GM18519 (cell line): Measurements from ENCODE around the gene SLC12A5.
"Not testable (repeated sequence)": the region's sequence is repeated elsewhere in the genome, so short reads cannot be mapped to it uniquely, and the experiment has no call there.

Experiments
- ATAC-seq: cut with Tn5 transposase; IDR thresholded peaks from one replicate; pipeline ENCODE4 v1.9.1; 2021; ENCODE audit warnings: mild to moderate bottlenecking, moderate library complexity; ENCODE audit not compliant: unreplicated experiment, low FRiP score

Gene SLC12A5

DNA sequence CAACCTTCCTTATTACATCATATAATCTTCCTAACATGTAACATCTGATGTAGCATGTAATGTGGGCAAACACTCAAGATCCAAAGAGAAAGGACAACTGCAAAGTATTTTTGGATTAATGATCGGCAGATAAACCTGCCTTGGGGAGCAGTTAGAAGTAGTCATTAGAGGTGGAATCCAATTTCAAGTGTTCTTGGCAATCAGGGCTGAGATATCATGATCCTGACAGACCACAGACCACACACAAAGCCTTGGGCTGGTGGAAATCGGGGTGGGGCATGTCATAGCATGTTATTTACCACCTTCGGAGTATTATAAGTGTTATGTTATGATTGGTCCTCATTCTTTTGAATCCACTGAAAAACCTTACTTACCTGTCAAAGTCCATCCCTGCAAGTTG lies 44.4 kb downstream of the SLC12A5 start:
- ATAC-seq: no peak

- ATAC-seq: no peak
Observed at GRCh38 chr20:46074006-46074405, 45.0 kb downstream of the SLC12A5 start.

DNA sequence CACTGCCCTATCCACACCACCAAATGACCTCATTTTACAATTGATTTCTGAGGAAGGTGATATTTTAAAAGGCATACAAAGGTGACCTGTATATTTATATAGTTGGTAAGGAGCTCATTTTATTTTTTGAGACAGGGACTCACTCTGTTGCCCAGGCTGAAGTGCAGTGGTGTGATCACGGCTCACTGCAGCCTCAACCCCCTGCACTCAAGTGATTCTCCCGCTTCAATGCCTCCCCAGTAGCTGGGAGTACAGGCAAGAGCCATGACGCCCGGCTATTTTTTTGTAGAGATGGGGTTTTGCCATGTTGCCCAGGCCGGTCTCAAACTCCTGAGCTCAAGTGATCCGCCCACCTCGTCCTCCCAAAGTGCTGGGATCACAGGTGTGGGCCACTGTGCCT lies 47.8 kb downstream of the SLC12A5 start:
- ATAC-seq: no peak

GRCh38 chr20:46077642-46078305 lies 48.8 kb downstream of the SLC12A5 start:
- ATAC-seq: no peak

DNA sequence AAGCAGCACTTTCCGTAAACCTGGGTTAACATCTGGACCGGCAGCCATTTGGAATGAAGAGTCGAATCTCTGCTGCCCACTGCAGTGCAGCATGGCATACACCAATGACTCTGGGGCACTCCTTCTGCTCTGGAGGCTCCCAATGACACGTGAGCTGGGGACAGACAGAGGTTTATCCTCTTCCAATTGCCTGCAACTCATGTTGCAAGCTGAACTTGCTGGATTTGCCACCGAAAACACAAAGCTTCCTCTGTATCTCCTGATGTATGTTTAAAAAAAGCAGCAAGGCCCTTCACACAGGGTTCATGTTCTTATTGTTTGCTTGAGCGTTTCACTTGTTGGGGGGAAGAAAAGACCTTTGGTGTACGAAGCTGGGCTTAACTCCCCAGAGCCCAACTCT lies 49.9 kb downstream of the SLC12A5 start:
- ATAC-seq: no peak

DNA sequence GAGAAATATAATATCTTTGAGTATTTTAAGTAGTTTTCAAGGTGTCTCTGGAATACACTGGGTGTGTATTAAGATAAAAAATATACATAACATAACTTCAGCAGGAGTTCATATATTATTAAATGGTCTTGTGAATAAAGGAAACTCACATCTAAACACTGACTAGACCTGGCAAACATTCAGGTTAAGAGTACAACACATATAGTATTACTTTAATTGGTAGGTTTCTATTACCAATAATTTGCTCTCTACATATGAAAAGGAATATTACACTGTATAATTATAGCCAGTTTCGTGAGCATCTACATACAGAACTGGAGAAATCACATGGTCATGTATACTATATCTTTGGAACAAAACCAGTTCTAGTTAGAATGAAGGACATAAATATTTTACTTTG lies 52.1 kb downstream of the SLC12A5 start:
- ATAC-seq: no peak

GRCh38 chr20:46083101-46083500 lies 54.1 kb downstream of the SLC12A5 start:
- ATAC-seq: no peak

GRCh38 chr20:46083531-46084061 lies 54.6 kb downstream of the SLC12A5 start:
- no peak for ATAC-seq

DNA sequence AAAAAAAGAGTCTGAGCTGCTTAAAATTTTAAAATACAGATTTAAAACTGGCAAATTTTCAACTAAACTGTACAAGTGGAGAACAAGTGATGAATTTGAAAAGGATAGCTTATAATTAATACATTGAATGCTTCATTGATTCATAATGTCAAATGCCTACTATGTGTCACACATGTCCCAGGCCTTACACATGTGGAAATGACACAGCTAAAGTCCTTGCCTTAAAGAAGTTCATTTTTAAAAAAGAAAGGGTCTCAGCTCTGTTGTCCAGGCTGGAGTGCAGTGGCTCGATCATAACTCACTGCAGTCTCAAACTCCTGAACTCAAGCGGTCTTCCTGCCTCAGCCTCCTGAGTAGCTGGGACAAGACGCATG lies 55.8 kb downstream of the SLC12A5 start:
- ATAC-seq: no peak

DNA sequence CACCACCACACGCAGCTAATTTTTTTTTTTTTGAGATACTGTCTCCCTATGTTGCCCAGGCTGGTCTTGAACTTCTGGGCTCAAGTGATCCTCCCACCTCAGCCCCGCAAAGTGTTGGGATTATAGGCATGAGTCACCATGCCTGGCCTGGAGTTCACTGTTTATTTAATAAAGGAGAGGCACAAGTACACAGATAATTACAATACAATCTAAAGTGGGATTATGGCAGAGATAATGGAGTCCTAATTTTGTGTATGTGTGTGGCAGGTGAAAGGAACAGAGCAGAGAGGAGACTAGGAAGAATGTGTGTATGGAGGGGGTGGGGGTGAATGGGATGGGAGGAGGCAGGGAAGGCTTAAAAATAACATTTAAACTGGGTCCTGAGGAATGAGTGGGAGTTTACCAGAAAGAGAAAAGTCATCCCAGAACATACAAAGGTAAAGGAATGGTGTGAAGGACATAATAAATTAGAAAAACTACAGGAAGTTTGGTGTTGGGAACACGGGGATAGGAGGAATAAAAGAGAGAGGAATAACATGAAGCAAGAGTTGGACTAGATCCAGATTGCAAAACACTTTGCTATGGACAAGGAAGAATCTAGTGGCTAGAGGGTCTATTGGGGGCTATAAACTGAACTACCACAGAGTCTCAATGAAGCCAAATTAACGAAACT lies 56.3 kb downstream of the SLC12A5 start:
- ATAC-seq: no peak

DNA sequence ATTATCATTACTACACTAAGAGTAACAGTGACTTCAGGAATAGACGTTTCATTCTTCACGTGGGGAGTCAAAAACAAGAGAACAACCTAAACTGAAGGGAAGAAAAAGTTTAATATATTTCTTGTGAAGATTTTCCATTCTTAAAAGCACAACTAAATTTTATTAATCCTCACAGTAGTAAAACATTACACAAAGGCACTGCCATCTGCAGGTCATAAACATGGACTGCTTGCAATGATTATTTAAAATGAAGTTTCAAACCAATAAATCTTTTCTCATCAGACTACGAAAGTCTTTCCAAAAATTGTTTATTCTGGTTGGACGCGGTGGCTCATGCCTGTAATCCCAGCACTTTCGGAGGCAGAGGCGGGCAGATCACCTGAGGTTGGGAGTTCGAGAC lies 58.1 kb downstream of the SLC12A5 start:
- ATAC-seq: no peak

GRCh38 chr20:46088409-46089166 lies 59.6 kb downstream of the SLC12A5 start:
- ATAC-seq: no peak

DNA sequence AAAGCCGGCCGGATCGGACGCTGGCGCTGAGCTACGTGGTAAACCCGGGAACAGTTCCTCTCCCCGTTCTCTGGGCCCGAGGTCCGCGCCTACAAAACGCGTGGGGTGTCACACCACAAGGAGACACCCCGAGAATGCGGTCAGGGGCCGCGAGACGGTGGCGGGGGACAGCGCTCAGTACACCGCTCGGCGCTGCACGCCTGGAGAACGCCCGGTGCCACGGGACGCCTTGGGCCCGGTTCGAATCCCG lies 60.1 kb downstream of the SLC12A5 start:
- peak; percentile 21 for ATAC-seq

DNA sequence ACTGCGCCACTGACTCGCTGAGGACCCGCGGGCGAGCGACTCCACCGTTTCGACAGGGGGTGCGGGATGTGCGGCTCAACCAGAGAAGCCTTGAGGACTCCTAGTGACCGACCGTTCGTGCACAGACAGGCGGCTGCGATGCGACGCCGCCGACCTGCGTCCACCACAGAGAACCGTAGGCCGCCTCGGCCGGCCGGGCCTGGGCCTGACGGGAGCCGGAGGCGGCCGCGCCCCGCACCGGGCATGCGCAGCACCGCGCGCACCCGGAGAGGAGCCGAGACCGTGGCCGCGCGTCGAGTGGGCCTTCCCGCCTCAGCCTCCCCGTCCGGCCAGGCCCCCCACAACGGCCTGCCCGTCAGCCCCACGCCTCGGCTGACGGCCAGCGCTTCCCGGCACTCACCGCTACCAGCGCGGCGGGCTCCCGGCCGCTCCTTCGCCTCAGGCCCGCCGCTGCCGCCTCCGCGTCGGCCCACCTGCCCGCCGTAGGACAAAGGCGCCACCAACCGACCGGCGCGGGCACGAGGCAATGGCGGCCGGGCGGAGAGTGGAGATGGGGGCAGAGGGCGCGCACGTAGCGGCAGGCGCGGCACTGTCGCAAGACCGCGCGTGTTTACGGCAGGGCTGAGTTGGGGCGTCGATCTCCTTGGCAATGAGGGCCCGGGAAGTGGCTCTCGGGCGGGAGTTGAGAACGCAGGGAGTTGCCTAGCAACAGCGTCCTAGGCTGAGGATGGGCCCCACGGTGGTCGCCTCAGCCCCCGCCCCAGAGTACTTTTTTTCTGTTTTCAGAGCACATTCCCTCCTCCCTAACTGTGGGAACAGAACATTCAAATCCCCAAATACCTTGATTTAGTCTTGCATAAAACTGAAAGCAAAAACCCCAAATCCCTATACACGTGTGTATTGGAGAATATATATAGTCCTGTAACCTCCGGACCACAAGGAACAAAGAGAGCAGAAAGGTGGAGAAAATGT lies 60.7 kb downstream of the SLC12A5 start, which contains the start of gene NCOA5:
Gene NCOA5, minus strand, starts transcription at position 546 of the 972 bp plus-strand sequence. CDS start 10,538 bp downstream, outside the sequence.
- peak; percentile 70 for ATAC-seq

- not testable (repeated sequence) for ATAC-seq
Observed at GRCh38 chr20:46091622-46092535, 62.9 kb downstream of the SLC12A5 start.

GRCh38 chr20:46093531-46093930 lies 64.5 kb downstream of the SLC12A5 start:
- ATAC-seq: no peak

GRCh38 chr20:46099491-46100287 lies 70.7 kb downstream of the SLC12A5 start:
- no peak for ATAC-seq

GRCh38 chr20:46100444-46100843 lies 71.4 kb downstream of the SLC12A5 start:
- ATAC-seq: not testable (repeated sequence)

DNA sequence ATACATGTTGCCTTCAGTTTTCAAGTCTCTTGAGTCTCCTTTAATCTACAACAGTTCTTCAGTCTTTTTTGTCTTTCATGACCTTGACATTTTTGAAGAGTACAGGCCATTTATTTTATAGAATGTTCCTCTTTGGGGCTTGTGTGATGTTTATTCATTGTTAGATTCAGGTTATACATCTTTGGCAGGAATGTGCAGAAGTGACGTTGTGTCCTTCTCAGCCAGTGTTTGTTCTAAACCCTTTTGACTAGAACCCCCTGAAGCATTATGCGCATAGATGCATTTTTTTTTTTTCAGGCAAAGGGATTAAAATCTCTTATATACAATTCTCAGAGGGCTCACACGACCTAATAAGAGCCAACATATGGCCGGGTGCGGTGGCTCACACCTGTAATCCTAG lies 72.0 kb downstream of the SLC12A5 start:
- ATAC-seq: no peak
